Mesendoderm (in vitro differentiated cells): ENCODE measurements around the gene MRTFA.
A peak's percentile ranks its signal among the peaks of the same experiment; 100 is the strongest.

Experiments
- DNase-seq: peaks from one replicate; pipeline ENCODE4 v3.0.0; 2013
- H2AK5ac ChIP-seq: 2 replicates; pipeline ENCODE4 v1.6.1; 2013; ENCODE audit warnings: low read length, inconsistent platforms
- H2BK120ac ChIP-seq: 2 replicates; pipeline ENCODE4 v1.6.1; 2013; ENCODE audit warnings: low read depth, mild to moderate bottlenecking, low read length, moderate library complexity, mixed read lengths
- H2BK15ac ChIP-seq: replicated peaks from 2 replicates; pipeline ENCODE4 v1.6.1; 2013; ENCODE audit warnings: low read depth, mild to moderate bottlenecking, moderate library complexity
- H2BK5ac ChIP-seq: 2 replicates; pipeline ENCODE4 v1.6.1; 2013; ENCODE audit warnings: low read length, inconsistent platforms
- H3K18ac ChIP-seq: 2 replicates; pipeline ENCODE4 v1.6.1; 2013; ENCODE audit warnings: mild to moderate bottlenecking, low read length, mixed read lengths
- H3K23ac ChIP-seq: one replicate; pipeline ENCODE4 v1.6.1; 2013; ENCODE audit warnings: low read length
- H3K27ac ChIP-seq: 2 replicates; pipeline ENCODE4 v1.5.1; 2013; ENCODE audit warnings: low read depth, mild to moderate bottlenecking, inconsistent platforms, low read length, moderate library complexity
- H3K27me3 ChIP-seq: 2 replicates; pipeline ENCODE4 v1.6.1; 2013; ENCODE audit warnings: low read length, control low read depth, mild to moderate bottlenecking, inconsistent platforms; ENCODE audit not compliant: insufficient read depth, poor library complexity
- H3K36me3 ChIP-seq: 2 replicates; pipeline ENCODE4 v1.6.1; 2013; ENCODE audit warnings: low read length, inconsistent platforms; ENCODE audit not compliant: control insufficient read depth, insufficient read depth
- H3K4ac ChIP-seq: one replicate; pipeline ENCODE4 v1.6.1; 2013; ENCODE audit warnings: low read depth, mild to moderate bottlenecking, low read length, moderate library complexity
- H3K4me1 ChIP-seq: 2 replicates; pipeline ENCODE4 v1.6.1; 2013; ENCODE audit warnings: low read depth, low read length, inconsistent platforms; ENCODE audit not compliant: control insufficient read depth
- H3K4me2 ChIP-seq: 2 replicates; pipeline ENCODE4 v1.6.1; 2013; ENCODE audit warnings: low read length
- H3K4me3 ChIP-seq: 2 replicates; pipeline ENCODE4 v1.5.1; 2013; ENCODE audit warnings: mild to moderate bottlenecking, low read length
- H3K56ac ChIP-seq: one replicate; pipeline ENCODE4 v1.6.1; 2013; ENCODE audit warnings: low read length
- H3K79me1 ChIP-seq: 2 replicates; pipeline ENCODE4 v1.6.1; 2013; ENCODE audit warnings: low read length, inconsistent platforms
- H3K79me2 ChIP-seq: 2 replicates; pipeline ENCODE4 v1.6.1; 2013; ENCODE audit warnings: mild to moderate bottlenecking, low read length; ENCODE audit not compliant: control insufficient read depth, insufficient read depth
- H3K9ac ChIP-seq: 2 replicates; pipeline ENCODE4 v1.6.1; 2013; ENCODE audit warnings: low read length, inconsistent platforms
- H4K5ac ChIP-seq: one replicate; pipeline ENCODE4 v1.6.1; 2013; ENCODE audit warnings: low read length
- H4K8ac ChIP-seq: one replicate; pipeline ENCODE4 v1.6.1; 2013; ENCODE audit warnings: low read depth, mild to moderate bottlenecking, control low read depth, low read length, moderate library complexity
- WGBS: extraction: QIAGEN DNeasy Blood & Tissue Kit; methylation state at CpG from one replicate; pipeline ENCODE4 v1.1.7; 2013; ENCODE audit warnings: low lambda C conversion rate, missing lambda C conversion rate; ENCODE audit not compliant: insufficient coverage; ENCODE audit errors: extremely low coverage; 5-methylcytosine and 5-hydroxymethylcytosine counted together

MRTFA gene

GRCh38 chr22:40401532-40401931 is 235.0 kb downstream of the MRTFA start:
- Histone ChIP-seq H4K5ac (no peak overlapping the region), H3K27me3 (no peaks in the 10 kb centered on the region), H3K79me1 (no peaks in the 10 kb centered on the region), H3K4me1 (no peaks in the 10 kb centered on the region), H3K36me3 (peaks cover 9% of the 10 kb centered on the region), H2BK5ac (no peak overlapping the region), H3K79me2 (no peaks in the 10 kb centered on the region), H3K9ac (no peak overlapping the region), H2AK5ac (no peak overlapping the region), H3K27ac (no peak overlapping the region), H3K18ac (no peak overlapping the region), H3K23ac (no peak overlapping the region), H3K4ac (no peak overlapping the region), H3K4me3 (no peak overlapping the region), H3K56ac (no peak overlapping the region), H2BK120ac (no peak overlapping the region), H2BK15ac (no peak overlapping the region), H4K8ac (no peak overlapping the region), H3K4me2 (no peak overlapping the region)
- WGBS = no CpG with 5 or more reads among the region's 4 CpGs
- no peak for DNase-seq

GRCh38 chr22:40400159-40400558 is 236.4 kb downstream of the MRTFA start:
- Histone ChIP-seq H3K4me2 (no peak overlapping the region), H3K18ac (no peak overlapping the region), H3K4me1 (no peaks in the 10 kb centered on the region), H3K36me3 (peaks cover 5% of the 10 kb centered on the region), H3K4ac (no peak overlapping the region), H4K8ac (no peak overlapping the region), H3K9ac (no peak overlapping the region), H3K4me3 (no peak overlapping the region), H2AK5ac (no peak overlapping the region), H4K5ac (no peak overlapping the region), H3K27ac (no peak overlapping the region), H3K79me2 (no peaks in the 10 kb centered on the region), H2BK120ac (no peak overlapping the region), H3K79me1 (no peaks in the 10 kb centered on the region), H3K23ac (no peak overlapping the region), H3K56ac (no peak overlapping the region), H3K27me3 (no peaks in the 10 kb centered on the region), H2BK15ac (no peak overlapping the region), H2BK5ac (no peak overlapping the region)
- WGBS = no CpG with 5 or more reads among the region's 15 CpGs
- no peak for DNase-seq

GRCh38 chr22:40399621-40400020 is 236.9 kb downstream of the MRTFA start:
- Histone ChIP-seq H2BK120ac (no peak overlapping the region), H4K5ac (no peak overlapping the region), H3K4me1 (no peaks in the 10 kb centered on the region), H3K56ac (no peak overlapping the region), H3K4ac (no peak overlapping the region), H3K79me1 (no peaks in the 10 kb centered on the region), H3K27me3 (no peaks in the 10 kb centered on the region), H3K4me2 (no peak overlapping the region), H3K18ac (no peak overlapping the region), H2BK5ac (no peak overlapping the region), H3K4me3 (no peak overlapping the region), H4K8ac (no peak overlapping the region), H2AK5ac (no peak overlapping the region), H2BK15ac (no peak overlapping the region), H3K36me3 (peaks cover 5% of the 10 kb centered on the region), H3K79me2 (no peaks in the 10 kb centered on the region), H3K27ac (no peak overlapping the region), H3K9ac (no peak overlapping the region), H3K23ac (no peak overlapping the region)
- DNase-seq = peak; percentile 29
- WGBS = no CpG with 5 or more reads among the region's 2 CpGs

GRCh38 chr22:40397396-40397795 is 239.1 kb downstream of the MRTFA start:
- Histone ChIP-seq H3K4me3 (no peak overlapping the region), H3K56ac (no peak overlapping the region), H4K8ac (no peak overlapping the region), H3K4me2 (no peak overlapping the region), H2BK15ac (no peak overlapping the region), H3K27ac (no peak overlapping the region), H3K36me3 (no peaks in the 10 kb centered on the region), H3K79me2 (no peaks in the 10 kb centered on the region), H3K79me1 (peaks cover 2% of the 10 kb centered on the region), H3K4me1 (no peaks in the 10 kb centered on the region), H2BK120ac (no peak overlapping the region), H2AK5ac (no peak overlapping the region), H3K27me3 (no peaks in the 10 kb centered on the region), H3K23ac (no peak overlapping the region), H4K5ac (no peak overlapping the region), H3K4ac (no peak overlapping the region), H3K18ac (no peak overlapping the region), H2BK5ac (no peak overlapping the region), H3K9ac (no peak overlapping the region)
- no CpG with 5 or more reads among the region's 1 CpG for WGBS
- DNase-seq = peak; percentile 61

DNA sequence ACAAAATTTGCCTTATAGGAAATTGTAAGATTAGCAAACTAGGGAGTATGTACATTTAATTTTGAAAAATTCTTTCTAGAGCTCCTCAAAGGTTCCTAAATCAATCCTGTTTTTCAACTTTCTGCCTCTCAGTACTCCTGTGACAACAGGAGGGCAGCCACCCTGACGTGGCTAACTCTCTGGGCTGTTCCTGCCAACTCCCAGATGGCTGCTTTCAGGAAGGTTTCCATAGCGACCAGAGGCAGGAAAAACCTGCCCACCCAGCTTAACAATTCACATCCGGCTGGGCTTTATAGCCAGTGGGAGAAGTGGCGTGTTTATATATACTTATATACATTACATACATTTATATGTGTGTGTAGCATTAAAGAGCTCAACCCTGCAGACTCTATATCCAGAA is 239.6 kb downstream of the MRTFA start:
- Histone ChIP-seq H3K9ac (no peak overlapping the region), H3K18ac (no peak overlapping the region), H3K79me1 (peaks cover 2% of the 10 kb centered on the region), H3K36me3 (no peaks in the 10 kb centered on the region), H3K56ac (no peak overlapping the region), H3K4me3 (no peak overlapping the region), H3K4me1 (no peaks in the 10 kb centered on the region), H3K27me3 (no peaks in the 10 kb centered on the region), H3K23ac (no peak overlapping the region), H3K79me2 (no peaks in the 10 kb centered on the region), H2AK5ac (no peak overlapping the region), H3K27ac (no peak overlapping the region), H4K8ac (no peak overlapping the region), H3K4me2 (no peak overlapping the region), H2BK120ac (no peak overlapping the region), H4K5ac (no peak overlapping the region), H2BK5ac (no peak overlapping the region), H2BK15ac (no peak overlapping the region), H3K4ac (no peak overlapping the region)
- no CpG with 5 or more reads among the region's 4 CpGs for WGBS
- DNase-seq = peak; percentile 89

GRCh38 chr22:40395607-40396006 is 240.9 kb downstream of the MRTFA start:
- H3K79me1 ChIP-seq = peaks cover 5% of the 10 kb centered on the region
- H3K9ac ChIP-seq = no peak overlapping the region
- H2BK5ac ChIP-seq = no peak overlapping the region
- no peaks in the 10 kb centered on the region for H3K79me2 ChIP-seq
- no peak overlapping the region for H2BK15ac ChIP-seq
- H3K4me1 ChIP-seq = no peaks in the 10 kb centered on the region
- no CpG with 5 or more reads among the region's 7 CpGs for WGBS
- DNase-seq = no peak
- no peak overlapping the region for H3K4ac ChIP-seq
- H3K23ac ChIP-seq = no peak overlapping the region
- H3K36me3 ChIP-seq = peaks cover 2% of the 10 kb centered on the region
- H3K18ac ChIP-seq = no peak overlapping the region
- H3K4me2 ChIP-seq = no peak overlapping the region
- no peak overlapping the region for H2AK5ac ChIP-seq
- no peak overlapping the region for H2BK120ac ChIP-seq
- no peaks in the 10 kb centered on the region for H3K27me3 ChIP-seq
- no peak overlapping the region for H3K27ac ChIP-seq
- H4K5ac ChIP-seq = no peak overlapping the region
- no peak overlapping the region for H4K8ac ChIP-seq
- no peak overlapping the region for H3K4me3 ChIP-seq
- H3K56ac ChIP-seq = no peak overlapping the region
